ENCODE data around the gene DAB2IP. TPM values are rescaled to one million over a fixed set of nuclear protein-coding genes. Genes with fewer than 3 reads are reported as not detected.
A peak's percentile ranks its signal among the peaks of the same experiment; 100 is the strongest.

DAB2IP gene
- total RNA-seq, 1 experiment from 2014 or later: 17.0 TPM

DNA sequence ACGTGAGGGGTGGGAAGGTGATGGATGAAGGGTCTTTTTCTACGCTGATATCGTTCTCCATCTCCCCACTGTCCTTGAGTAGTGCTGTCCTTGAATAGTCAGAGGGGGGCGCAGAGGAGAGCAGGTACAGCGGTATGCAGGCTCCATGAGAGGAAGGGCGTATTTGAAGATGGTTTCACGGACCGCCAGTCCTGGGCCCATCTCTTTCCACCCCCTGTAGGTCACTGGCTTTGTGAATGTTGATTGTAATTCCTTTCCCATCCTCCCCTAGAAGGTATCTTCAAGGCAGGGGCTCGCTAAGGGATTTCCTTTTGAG lies 40.8 kb upstream of the DAB2IP start:
- BruUV-seq (replicated peaks): no TSS peak
- CTCF ChIA-PET: interaction anchor here (0.8 to 2.9 kb wide), 12 partner anchors 10 to 487 kb away, joined by 3 to 14 read pairs (median 5); no protein-coding TSS in a partner anchor
- no peaks in the 10 kb centered on the region for H3K9me3 Mint-ChIP-seq (ENCODE audit: unreplicated experiment)
- H3K4me3 Mint-ChIP-seq (ENCODE audit: unreplicated experiment): no peak overlapping the region
- DNase-seq (ENCODE audit: unreplicated experiment): no peak
- TF ChIP-seq, protein P1, sequence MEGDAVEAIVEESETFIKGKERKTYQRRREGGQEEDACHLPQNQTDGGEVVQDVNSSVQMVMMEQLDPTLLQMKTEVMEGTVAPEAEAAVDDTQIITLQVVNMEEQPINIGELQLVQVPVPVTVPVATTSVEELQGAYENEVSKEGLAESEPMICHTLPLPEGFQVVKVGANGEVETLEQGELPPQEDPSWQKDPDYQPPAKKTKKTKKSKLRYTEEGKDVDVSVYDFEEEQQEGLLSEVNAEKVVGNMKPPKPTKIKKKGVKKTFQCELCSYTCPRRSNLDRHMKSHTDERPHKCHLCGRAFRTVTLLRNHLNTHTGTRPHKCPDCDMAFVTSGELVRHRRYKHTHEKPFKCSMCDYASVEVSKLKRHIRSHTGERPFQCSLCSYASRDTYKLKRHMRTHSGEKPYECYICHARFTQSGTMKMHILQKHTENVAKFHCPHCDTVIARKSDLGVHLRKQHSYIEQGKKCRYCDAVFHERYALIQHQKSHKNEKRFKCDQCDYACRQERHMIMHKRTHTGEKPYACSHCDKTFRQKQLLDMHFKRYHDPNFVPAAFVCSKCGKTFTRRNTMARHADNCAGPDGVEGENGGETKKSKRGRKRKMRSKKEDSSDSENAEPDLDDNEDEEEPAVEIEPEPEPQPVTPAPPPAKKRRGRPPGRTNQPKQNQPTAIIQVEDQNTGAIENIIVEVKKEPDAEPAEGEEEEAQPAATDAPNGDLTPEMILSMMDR (IDR thresholded peaks at IDR 0.05; ENCODE audit: unreplicated experiment): no peak
- peaks cover 25% of the 10 kb centered on the region for H3K4me1 Mint-ChIP-seq (ENCODE audit: insufficient read depth, unreplicated experiment)
- intact Hi-C loops (cut with micrococcal nuclease): no loop called here
- H3K27me3 Mint-ChIP-seq (ENCODE audit: insufficient read depth, unreplicated experiment): no peaks in the 10 kb centered on the region
- H3K36me3 Mint-ChIP-seq (ENCODE audit: insufficient read depth, unreplicated experiment): no peaks in the 10 kb centered on the region
- H3K27ac Mint-ChIP-seq (ENCODE audit: low read depth, unreplicated experiment): no peak overlapping the region
- POLR2A ChIA-PET: interaction anchor here (0.5 to 2.8 kb wide), 4 partner anchors 11 to 65 kb away, joined by 3 to 17 read pairs (median 4); no protein-coding TSS in a partner anchor

DNA sequence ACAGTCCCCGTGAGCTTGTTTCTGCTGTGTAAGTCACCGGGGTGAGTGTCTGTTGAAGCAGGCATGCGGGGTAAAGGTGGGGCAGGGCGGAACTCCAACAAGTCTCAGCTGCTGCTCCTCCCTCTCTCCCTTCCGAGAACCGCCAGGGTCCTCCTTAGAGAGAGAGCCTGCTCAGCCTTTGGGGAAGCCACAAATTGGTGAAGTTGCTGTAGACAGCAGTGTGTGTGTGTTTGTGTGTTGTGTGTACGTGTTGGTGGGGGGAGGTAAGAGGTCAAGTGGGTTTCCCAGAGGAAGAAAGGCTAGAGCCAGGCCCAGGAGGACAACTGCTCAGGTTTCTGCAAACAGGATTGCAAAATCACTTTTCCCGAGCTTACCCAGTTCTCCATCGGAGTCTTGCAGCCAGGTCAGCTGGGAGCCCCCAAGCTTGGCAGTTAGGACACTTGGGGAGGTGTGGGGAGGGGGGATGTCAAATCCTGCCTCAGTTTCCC lies 38.9 kb upstream of the DAB2IP start:
- H3K9me3 Mint-ChIP-seq (ENCODE audit: unreplicated experiment): no peaks in the 10 kb centered on the region
- H3K27me3 Mint-ChIP-seq (ENCODE audit: insufficient read depth, unreplicated experiment): no peaks in the 10 kb centered on the region
- H3K4me3 Mint-ChIP-seq (ENCODE audit: unreplicated experiment): peak overlapping the region; percentile 50
- peak; percentile 73 for DNase-seq (ENCODE audit: unreplicated experiment)
- no peak overlapping the region for H3K27ac Mint-ChIP-seq (ENCODE audit: low read depth, unreplicated experiment)
- H3K4me1 Mint-ChIP-seq (ENCODE audit: insufficient read depth, unreplicated experiment): peaks cover 25% of the 10 kb centered on the region
- no TSS peak for BruUV-seq (replicated peaks)
- no peaks in the 10 kb centered on the region for H3K36me3 Mint-ChIP-seq (ENCODE audit: insufficient read depth, unreplicated experiment)
- TF ChIP-seq, protein P1 (IDR thresholded peaks at IDR 0.05; ENCODE audit: unreplicated experiment): no peak
- ChIA-PET POLR2A (interaction anchor here (0.5 to 1.7 kb wide), 6 partner anchors 9 to 723 kb away, joined by 3 to 8 read pairs (median 4); no protein-coding TSS in a partner anchor), CTCF (interaction anchor here (0.5 to 1.7 kb wide), 14 partner anchors 9 to 579 kb away, joined by 3 to 6 read pairs (median 4); no protein-coding TSS in a partner anchor)
- intact Hi-C loops (cut with micrococcal nuclease): no loop called here

DNA sequence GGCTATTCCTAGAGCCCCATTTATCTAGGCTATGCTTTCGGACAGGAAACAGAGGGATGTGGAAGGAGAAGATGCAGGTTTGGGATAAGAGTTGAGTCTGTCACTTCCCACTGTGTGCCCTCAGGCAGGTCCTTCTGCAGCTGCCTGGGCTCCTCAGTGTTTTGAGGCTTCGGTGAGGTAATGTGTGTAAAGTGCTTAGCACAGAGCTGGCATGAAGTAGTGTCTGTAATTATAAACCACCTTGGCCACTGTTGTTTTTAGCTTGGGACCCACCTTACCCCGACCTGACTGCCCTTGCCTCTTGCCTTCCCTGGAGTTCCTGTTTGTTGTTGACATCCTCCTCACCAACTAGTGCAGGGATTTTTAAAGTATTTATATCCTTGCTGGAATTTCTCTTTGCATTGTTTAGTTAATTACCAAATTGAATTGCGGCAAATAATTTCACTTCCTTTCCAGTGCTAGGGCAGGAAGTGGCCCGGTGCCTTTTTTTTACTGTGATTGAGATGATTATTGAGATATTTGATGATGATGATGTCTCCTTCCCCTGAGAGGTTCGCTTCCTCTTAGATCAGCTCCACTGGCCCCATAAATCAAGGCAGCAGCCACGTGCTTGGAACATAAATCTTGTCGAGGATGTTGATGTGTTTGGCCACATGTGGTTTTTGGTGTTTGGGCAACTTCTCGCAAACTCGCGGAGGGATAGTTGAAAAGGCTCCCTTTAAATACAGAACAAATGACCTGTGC lies 38.3 kb upstream of the DAB2IP start:
- Mint-ChIP-seq H3K36me3 (ENCODE audit: insufficient read depth, unreplicated experiment) (no peaks in the 10 kb centered on the region), H3K27ac (ENCODE audit: low read depth, unreplicated experiment) (no peak overlapping the region), H3K4me3 (ENCODE audit: unreplicated experiment) (no peak overlapping the region), H3K9me3 (ENCODE audit: unreplicated experiment) (no peaks in the 10 kb centered on the region), H3K27me3 (ENCODE audit: insufficient read depth, unreplicated experiment) (no peaks in the 10 kb centered on the region), H3K4me1 (ENCODE audit: insufficient read depth, unreplicated experiment) (peaks cover 25% of the 10 kb centered on the region)
- ChIA-PET POLR2A (interaction anchor here (1.5 to 1.7 kb wide), 2 partner anchors 56 to 62 kb away, joined by 5 to 8 read pairs; no protein-coding TSS in a partner anchor), CTCF (interaction anchor here (0.5 to 1.7 kb wide), 15 partner anchors 8 to 579 kb away, joined by 3 to 6 read pairs (median 4); no protein-coding TSS in a partner anchor)
- intact Hi-C loops (cut with micrococcal nuclease): no loop called here
- TF ChIP-seq, protein P1 (IDR thresholded peaks at IDR 0.05; ENCODE audit: unreplicated experiment): no peak
- no TSS peak for BruUV-seq (replicated peaks)
- peak; percentile 71 for DNase-seq (ENCODE audit: unreplicated experiment)

DNA sequence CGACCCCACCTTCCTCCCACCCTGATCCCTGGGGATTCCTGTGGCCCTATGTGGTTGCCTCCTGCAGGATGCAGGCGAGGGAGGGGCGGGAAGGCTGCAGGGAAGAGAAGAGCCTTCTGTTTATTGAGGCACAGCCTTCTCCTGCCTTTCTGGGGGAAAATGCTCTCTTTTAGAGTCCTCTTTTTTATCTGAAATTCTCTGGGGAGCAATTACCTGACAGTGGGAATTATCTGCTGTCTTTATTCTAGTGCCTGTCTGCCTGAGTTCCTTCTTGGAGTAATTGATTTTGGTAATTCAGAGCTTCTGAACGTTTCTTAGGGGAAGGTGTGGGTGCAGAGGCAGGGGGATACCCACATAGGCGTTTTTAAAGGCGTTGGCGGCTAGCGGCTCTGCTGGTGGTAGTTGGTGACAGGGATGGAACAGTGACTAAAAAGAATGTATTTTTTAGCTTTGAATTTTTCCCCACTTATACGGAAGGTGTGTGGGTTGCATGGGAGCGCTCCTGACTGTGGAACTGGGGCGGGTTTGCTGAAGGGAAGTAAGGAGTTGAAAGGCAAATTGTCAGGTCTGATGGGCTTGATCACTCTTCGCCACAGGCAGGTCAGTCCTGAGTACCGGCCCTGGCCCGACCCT lies 35.2 kb upstream of the DAB2IP start:
- no peaks in the 10 kb centered on the region for H3K9me3 Mint-ChIP-seq (ENCODE audit: unreplicated experiment)
- intact Hi-C loops (cut with micrococcal nuclease): no loop called here
- no TSS peak for BruUV-seq (replicated peaks)
- no peak overlapping the region for H3K4me3 Mint-ChIP-seq (ENCODE audit: unreplicated experiment)
- ChIA-PET CTCF (interaction anchor here (0.6 to 3.2 kb wide), 2 partner anchors 71 to 76 kb away, joined by 3 to 10 read pairs; no protein-coding TSS in a partner anchor), POLR2A (no interaction called here)
- no peak overlapping the region for H3K27ac Mint-ChIP-seq (ENCODE audit: low read depth, unreplicated experiment)
- TF ChIP-seq, protein P1 (IDR thresholded peaks at IDR 0.05; ENCODE audit: unreplicated experiment): no peak
- no peaks in the 10 kb centered on the region for H3K27me3 Mint-ChIP-seq (ENCODE audit: insufficient read depth, unreplicated experiment)
- no peaks in the 10 kb centered on the region for H3K36me3 Mint-ChIP-seq (ENCODE audit: insufficient read depth, unreplicated experiment)
- no peak for DNase-seq (ENCODE audit: unreplicated experiment)
- peaks cover 14% of the 10 kb centered on the region for H3K4me1 Mint-ChIP-seq (ENCODE audit: insufficient read depth, unreplicated experiment)
